Fibroblast of mammary gland (primary cell): ENCODE data around the gene GSTM5.
"Not testable (repeated sequence)": the region's sequence is repeated elsewhere in the genome, so short reads cannot be mapped to it uniquely, and the experiment has no call there.

ENCODE experiments used
- DNase-seq: peaks from one replicate; pipeline ENCODE4 v3.0.0-alpha.2; 2010; ENCODE audit warnings: low read depth
- H3K4me3 ChIP-seq: 2 replicates; pipeline ENCODE4 v1.5.1; 2011; ENCODE audit warnings: low read depth, mild to moderate bottlenecking, low read length, moderate library complexity; ENCODE audit not compliant: control insufficient read depth
- CTCF ChIP-seq: conservative IDR thresholded peaks from 2 replicates; pipeline ENCODE4 v1.5.1; 2011; ENCODE audit warnings: low read depth, low read length, inconsistent platforms; ENCODE audit not compliant: control insufficient read depth, insufficient read depth

Gene GSTM5

GRCh38 chr1:109749221-109749620 lies 37.2 kb downstream of the GSTM5 start:
- TF ChIP-seq CTCF, result no peak
- H3K4me3 ChIP-seq, result no peak overlapping the region
- no peak for DNase-seq

- DNase-seq, result no peak
- no peak overlapping the region for H3K4me3 ChIP-seq
- no peak for TF ChIP-seq CTCF
Measured at GRCh38 chr1:109750241-109750882, 38.3 kb downstream of the GSTM5 start.

GRCh38 chr1:109750920-109751319 lies 38.9 kb downstream of the GSTM5 start:
- no peak for DNase-seq

GRCh38 chr1:109751531-109752260 lies 39.6 kb downstream of the GSTM5 start:
- TF ChIP-seq CTCF, result no peak
- no peak for DNase-seq

More at GRCh38 chr1:109750920-109751319, 38.9 kb downstream of the GSTM5 start:
- no peak for TF ChIP-seq CTCF
- H3K4me3 ChIP-seq, result no peak overlapping the region

GRCh38 chr1:109754738-109755137 lies 42.7 kb downstream of the GSTM5 start:
- no peak for DNase-seq
- TF ChIP-seq CTCF, result no peak
- no peak overlapping the region for H3K4me3 ChIP-seq

More at GRCh38 chr1:109751531-109752260, 39.6 kb downstream of the GSTM5 start:
- H3K4me3 ChIP-seq, result no peak overlapping the region

- not testable (repeated sequence) for H3K4me3 ChIP-seq, DNase-seq
Measured at GRCh38 chr1:109756325-109756724, 44.3 kb downstream of the GSTM5 start.

- H3K4me3 ChIP-seq, result no peak overlapping the region
- DNase-seq, result no peak
- TF ChIP-seq CTCF, result no peak
Measured at GRCh38 chr1:109756848-109757521, 44.9 kb downstream of the GSTM5 start.
